ENCODE results near the gene NYNRIN.
"Not testable (repeated sequence)": the region's sequence is repeated elsewhere in the genome, so short reads cannot be mapped to it uniquely, and the experiment has no call there.

The NYNRIN gene

DNA sequence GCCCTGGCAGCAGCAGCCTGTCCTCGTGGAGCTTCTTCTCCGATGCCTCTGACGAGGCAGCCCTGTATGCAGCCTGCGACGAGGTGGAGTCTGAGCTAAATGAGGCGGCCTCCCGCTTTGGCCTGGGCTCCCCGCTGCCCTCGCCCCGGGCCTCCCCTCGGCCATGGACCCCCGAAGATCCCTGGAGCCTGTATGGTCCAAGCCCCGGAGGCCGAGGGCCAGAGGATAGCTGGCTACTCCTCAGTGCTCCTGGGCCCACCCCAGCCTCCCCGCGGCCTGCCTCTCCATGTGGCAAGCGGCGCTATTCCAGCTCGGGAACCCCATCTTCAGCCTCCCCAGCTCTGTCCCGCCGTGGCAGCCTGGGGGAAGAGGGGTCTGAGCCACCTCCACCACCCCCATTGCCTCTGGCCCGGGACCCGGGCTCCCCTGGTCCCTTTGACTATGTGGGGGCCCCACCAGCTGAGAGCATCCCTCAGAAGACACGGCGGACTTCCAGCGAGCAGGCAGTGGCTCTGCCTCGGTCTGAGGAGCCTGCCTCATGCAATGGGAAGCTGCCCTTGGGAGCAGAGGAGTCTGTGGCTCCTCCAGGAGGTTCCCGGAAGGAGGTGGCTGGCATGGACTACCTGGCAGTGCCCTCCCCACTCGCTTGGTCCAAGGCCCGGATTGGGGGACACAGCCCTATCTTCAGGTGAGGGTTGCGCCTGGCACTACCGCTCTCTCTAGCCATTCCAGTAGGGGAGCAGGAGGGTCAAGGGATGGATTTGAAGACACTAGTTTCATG, 28.7 kb upstream of the NYNRIN start:
- DNase-seq (ENCODE audit: extremely low read depth in 1 of 2, low read depth in 1 of 2), result no peak

DNA sequence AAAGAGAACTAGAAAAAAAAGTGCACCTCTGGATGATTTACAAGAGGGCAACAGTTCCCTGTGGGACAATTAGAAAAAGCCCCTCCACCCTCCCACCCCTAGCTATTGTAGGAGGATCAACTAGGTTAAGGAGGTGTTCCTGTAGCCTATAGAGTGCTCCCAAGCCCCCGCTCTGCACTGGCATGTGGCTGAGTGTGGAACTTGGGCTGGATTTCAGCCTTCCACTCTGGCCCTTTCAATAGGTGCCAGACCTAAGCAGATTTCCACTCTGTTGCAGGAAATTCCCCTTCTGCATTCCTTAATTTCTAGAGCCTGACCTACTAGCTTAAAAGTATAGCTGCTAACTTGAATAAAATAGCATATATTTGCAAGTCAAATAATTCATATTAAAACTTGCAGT, 28.1 kb upstream of the NYNRIN start:
- DNase-seq (ENCODE audit: extremely low read depth in 1 of 2, low read depth in 1 of 2), result no peak

- DNase-seq (ENCODE audit: extremely low read depth in 1 of 2, low read depth in 1 of 2), result not testable (repeated sequence)
Observed at GRCh38 chr14:24371605-24372004, 27.2 kb upstream of the NYNRIN start.

DNA sequence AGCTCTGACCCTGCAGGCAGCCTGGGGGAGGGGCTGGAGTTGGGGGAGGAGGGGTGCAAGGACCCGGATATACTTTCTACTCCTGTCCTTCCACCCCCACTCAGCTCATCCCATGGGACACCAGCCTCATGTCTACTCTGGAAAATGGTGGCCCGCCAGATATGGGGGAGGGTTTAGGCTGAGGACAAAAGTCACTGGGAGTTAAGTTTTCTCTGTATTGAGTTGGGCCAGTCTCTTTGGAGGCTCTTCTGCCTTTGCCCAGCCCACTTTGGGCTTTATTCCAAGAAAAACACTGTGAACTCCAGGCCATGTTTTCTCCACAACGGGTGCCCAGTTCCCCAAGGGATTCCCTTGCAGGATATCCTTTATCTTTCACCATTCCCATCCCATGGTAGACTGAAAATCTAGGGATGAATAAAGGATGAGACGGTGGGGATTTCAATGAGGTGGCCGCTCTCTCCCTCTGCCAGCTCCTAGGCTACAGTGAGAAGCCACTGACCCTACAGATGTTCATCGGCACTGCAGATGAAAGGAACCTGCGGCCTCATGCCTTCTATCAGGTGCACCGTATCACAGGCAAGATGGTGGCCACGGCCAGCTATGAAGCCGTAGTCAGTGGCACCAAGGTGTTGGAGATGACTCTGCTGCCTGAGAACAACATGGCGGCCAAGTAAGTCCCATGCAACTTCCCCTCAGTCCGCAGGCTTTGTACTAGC, 25.9 kb upstream of the NYNRIN start:
- DNase-seq (ENCODE audit: extremely low read depth in 1 of 2, low read depth in 1 of 2), result no peak

GRCh38 chr14:24376448-24377070, 22.2 kb upstream of the NYNRIN start:
- DNase-seq (ENCODE audit: extremely low read depth in 1 of 2, low read depth in 1 of 2), result no peak

- no peak for DNase-seq (ENCODE audit: extremely low read depth in 1 of 2, low read depth in 1 of 2)
Observed at GRCh38 chr14:24377126-24377525, 21.7 kb upstream of the NYNRIN start.

DNA sequence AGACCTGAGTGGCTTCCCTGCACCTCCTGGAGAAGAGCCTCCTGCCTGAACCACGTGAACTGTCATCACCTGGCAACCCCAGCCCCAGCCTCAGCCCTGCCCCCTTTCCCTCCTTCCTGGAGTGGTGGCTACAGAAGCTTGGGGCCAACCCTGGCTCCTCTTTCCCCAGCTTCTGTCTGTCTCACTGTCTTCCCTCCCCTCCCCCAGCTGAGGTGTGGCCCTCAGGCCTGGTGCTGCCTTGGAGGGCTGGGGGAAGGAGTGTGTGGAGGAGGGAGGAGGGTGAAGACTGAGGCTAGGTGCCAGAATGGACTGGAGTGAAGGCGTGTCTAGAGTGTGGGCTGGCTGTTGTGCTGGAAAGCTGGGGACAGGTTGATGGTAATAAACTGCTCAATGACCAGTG, 21.1 kb upstream of the NYNRIN start:
- DNase-seq (ENCODE audit: extremely low read depth in 1 of 2, low read depth in 1 of 2), result no peak

DNA sequence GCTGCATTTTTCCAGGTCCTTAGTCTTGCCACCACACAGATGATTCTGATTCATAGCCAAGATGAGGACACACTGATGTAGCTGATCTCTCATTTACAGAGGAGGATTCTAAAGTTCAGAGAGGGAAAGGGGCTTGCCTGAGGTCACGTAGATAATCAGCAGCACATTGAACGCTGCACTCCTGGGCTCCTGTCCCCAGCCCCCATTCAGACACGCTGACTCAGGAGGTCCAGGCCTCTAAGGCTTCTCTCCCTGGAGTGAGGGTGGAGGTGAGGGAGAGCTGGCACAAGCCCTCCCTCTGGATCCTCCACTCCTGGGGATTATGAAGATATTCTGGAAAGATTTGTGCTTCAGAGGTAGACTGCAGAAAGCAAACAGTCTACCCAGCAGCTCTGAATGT, 20.5 kb upstream of the NYNRIN start:
- no peak for DNase-seq (ENCODE audit: extremely low read depth in 1 of 2, low read depth in 1 of 2)

DNA sequence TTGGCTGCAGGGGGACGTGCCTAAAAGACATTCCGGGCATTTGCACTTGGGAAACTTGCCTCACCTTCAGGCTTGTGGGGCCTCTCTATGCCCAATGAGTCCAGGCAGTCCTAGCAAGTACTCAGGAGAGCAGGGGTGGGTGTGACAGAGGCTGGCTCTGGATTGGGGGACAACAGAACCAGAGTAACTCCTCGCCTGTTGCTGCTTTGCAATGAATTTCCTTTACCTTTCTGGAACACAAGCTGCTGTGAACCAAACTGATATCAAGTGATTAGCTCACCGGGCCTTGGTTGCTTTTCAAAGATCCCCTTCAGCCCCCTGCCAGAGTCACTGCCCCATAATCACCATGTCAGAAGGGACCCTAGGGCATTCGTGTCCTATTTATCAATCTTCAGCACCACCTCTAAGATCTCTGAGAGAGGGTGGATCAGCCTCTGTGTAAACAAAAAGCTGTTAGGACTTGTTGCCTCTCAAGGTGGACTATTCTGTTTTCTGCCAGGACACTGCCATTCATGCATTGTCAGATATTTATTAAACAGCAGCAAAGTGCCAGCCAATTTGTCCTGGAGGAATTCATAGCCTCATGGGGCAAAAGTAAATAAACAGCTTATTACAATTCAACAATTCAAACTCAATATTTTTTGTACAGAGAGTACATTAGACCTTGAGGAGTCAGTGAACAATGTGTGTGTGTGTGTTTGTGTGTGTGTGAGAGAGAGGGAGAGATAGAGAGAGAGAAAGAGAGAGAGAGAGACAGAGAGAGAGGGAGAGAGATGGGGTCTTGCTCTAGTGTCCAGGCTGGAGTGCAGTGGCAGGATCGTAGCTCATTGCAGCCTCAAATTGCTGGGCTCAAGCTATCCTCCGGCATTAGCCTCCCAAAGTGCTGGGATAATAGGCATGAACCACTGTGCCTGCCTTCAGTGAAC, 19.6 kb upstream of the NYNRIN start:
- no peak for DNase-seq (ENCODE audit: extremely low read depth in 1 of 2, low read depth in 1 of 2)

DNA sequence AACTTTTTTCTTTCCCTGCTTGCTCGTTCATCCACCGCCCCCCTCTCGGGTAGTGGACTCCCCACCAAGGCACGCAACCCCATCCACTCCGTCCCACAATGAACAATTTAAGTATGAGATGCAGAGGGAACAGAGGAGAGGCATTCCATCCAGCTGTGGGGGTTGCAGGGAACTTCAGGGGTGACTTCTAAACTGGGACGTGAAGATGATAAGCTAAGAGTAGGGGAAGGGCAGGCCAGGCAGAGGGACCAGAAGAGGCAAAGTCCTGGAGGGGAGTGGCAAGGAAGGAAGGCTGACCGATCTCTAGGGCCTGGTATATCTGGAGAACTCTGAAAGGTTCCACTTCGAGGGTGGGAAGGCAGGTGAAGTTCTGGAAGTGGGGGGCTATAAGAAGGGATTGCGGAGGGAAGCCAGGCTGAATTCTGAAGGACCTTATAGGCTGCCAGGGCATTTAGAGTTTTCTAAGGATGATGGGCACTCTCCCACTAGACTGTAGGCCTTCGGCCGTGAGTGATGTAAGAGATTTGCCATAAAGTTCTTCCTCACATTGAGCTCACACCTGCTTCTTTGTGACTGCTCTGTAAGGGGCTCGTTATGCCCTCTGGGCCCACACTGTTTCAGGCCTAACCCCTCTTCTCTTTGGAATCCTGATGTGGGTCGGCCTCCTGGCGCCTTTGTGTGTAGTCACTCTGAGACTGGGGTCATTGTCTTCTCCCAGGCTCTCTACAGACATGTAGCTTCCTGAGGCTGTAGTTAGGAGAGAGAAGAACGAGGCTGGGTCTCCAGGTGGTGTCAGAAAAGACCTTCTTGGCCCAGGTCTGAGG, 18.7 kb upstream of the NYNRIN start:
- DNase-seq (ENCODE audit: extremely low read depth in 1 of 2, low read depth in 1 of 2), result no peak

- DNase-seq (ENCODE audit: extremely low read depth in 1 of 2, low read depth in 1 of 2), result no peak
Observed at GRCh38 chr14:24381363-24382063, 17.3 kb upstream of the NYNRIN start.

- no peak for DNase-seq (ENCODE audit: extremely low read depth in 1 of 2, low read depth in 1 of 2)
Observed at GRCh38 chr14:24382064-24382371, 16.8 kb upstream of the NYNRIN start.

GRCh38 chr14:24384169-24384568, 14.6 kb upstream of the NYNRIN start:
- DNase-seq (ENCODE audit: extremely low read depth in 1 of 2, low read depth in 1 of 2), result no peak

DNA sequence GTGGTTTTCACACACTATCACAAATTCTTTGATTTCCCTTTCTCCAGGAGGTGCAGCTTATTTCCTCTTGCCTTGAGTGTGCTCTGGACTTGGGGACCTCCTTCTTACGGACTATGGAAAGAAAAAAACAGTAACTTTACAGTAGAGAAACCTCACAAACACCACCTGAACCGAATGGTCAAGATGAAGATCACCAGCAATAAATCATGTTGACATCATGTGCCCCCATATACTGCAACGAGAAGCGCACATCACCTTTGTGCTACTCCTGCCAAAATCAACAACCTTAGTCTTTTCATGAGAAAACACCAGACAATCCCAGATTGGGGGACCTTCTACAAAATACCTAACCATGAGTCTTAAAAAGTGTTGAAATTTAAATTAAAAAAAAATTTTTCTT, 13.3 kb upstream of the NYNRIN start:
- DNase-seq (ENCODE audit: extremely low read depth in 1 of 2, low read depth in 1 of 2), result no peak

DNA sequence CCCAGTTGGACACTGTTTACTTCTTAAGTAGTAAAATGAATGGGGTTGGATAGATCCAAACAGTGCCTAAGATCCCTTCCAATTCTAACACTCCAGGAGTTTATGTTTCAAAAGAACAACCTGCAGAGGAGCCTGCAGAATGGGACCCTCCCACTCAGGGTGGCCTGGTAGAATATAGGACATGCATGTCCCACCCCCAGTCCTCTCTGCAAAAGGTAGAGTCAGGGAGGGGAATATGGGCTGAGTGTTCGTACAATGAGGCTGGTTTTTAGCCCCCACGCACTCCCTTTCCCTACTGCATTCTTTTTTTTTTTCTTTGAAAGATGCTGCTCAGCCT, 11.8 kb upstream of the NYNRIN start:
- no peak for DNase-seq (ENCODE audit: extremely low read depth in 1 of 2, low read depth in 1 of 2)

DNA sequence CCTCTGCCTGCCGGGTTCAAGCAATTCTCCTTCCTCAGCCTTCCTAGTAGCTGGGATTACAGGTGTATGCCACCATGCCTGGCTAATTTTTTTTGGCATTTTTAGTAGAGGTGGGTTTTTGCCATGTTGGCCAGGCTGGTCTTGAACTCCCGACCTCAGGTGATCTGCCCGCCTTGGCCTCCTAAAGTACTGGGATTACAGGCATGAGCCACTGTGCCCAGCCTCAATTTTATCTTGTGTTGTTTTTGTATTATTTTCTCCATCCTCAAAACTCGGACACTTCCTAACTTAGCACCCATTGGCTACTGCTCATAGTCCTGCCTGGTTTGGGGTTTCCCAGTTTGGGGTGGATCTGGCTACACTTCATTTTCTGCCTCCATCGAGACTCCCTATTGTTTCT, 11.2 kb upstream of the NYNRIN start:
- not testable (repeated sequence) for DNase-seq (ENCODE audit: extremely low read depth in 1 of 2, low read depth in 1 of 2)

GRCh38 chr14:24388474-24389179, 10.2 kb upstream of the NYNRIN start:
- DNase-seq (ENCODE audit: extremely low read depth in 1 of 2, low read depth in 1 of 2), result no peak

- DNase-seq (ENCODE audit: extremely low read depth in 1 of 2, low read depth in 1 of 2), result no peak
Observed at GRCh38 chr14:24389226-24389848, 9.5 kb upstream of the NYNRIN start.
